GOT3 (cell line): ENCODE data around the gene MICAL3.

Source experiments
- DNase-seq: peaks from one replicate; lab custom pipeline; 2025; ENCODE audit warnings: mixed read lengths; lab: John Stamatoyannopoulos, UW

MICAL3 gene

DNA sequence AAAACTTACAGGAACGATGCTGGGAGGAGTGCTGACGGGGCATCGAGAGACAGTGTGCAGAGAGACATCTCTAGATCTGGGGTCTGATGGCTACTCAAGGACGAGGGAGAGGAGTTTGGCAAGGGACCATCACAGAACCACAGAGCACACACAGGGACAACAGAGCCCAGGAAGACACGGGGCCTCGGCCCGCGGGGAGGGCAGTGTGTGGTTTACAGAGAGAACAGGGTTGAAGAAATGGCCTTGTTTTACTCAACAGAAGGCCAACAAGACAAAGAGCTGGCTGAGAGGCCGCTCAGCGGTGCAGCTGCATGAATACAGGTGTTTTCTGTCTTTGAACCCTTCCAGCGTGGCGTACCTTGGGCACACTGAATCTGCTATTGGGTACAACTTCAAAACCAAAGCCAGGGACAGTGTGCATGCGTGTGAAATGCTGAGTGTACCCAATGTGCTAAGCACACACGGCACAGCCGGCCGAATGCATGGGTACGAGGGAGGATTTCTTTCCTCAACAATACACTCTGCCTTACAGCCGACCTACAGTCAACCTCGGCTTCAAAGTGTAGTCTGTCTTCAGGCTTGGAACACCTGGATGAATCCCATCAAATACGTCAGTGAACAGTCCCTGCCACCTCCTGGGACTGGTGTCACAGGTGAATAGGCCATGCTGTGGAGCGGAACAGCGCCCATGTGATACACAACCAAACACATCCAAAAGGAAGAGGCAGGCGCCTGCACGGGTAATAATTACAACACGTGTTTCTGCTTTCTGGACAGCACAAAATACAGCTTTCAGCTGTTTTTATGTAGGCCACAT lies 229.4 kb downstream of the MICAL3 start:
- no peak for DNase-seq

DNA sequence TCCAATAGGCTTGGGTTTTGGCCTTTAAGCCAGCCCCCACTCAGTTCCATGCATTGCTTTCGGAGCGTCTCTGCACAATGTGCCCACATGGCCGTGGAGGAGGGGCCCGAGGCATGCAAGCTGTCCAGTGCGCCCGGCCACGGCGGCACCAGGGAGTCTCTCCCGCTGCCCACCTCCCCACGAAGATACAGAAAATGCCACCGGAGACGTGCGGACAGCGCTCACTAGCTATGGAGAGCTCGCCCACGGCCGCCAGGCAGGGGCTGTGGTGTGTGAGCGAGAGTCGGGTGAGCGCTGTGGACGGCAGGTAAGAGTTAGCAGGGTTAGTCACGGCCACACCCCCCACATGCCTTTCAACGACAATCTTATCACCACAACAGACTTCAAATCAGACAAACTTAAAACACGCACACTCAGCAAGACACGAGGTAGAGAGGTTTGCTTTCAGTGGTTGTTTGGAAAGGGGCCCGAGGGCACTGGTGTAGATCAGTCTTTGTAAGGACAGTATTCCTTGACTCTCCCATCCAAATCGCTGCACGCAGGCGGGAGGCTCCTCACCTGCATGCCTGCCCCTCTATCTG lies 231.4 kb downstream of the MICAL3 start:
- no peak for DNase-seq

DNA sequence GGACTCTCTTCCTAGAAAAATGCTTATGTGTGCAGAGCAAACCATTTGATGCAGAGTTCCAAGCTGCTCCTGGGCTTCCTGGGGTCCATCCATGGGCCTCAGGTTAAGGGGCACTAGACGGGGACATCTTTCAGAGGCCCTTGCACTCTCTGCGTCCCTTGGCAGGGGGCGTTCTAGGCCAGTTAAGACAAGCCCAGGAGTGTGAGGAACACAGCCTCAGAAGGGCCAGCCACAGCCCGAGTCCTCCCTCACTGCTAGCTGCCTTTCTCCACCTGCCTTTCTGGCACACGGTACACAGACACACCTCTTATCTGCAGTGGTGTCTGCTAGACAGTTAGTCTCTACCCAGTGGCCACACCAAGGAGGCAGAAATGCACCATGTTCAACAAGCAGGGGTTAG lies 232.1 kb downstream of the MICAL3 start:
- DNase-seq = no peak

DNA sequence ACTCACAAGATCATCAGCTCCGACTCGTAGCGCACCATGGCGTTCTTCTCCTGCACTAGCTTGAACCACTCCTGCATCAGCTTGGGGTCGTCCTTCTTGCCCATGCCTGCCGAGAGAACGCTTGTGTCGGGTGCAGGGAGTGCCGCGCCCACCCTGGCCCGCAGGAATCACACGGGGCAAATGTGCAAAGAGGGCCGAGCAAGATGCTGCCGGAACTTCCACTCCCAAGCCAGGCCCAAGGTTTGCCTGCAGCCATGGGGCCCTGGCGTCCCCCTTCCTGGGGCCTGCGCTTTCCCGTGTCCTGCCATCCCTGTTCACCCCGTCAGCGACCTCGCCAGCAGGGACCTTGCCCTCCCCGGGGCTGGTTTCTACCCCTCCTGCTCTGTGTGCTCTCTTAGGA lies 233.2 kb downstream of the MICAL3 start:
- no peak for DNase-seq

DNA sequence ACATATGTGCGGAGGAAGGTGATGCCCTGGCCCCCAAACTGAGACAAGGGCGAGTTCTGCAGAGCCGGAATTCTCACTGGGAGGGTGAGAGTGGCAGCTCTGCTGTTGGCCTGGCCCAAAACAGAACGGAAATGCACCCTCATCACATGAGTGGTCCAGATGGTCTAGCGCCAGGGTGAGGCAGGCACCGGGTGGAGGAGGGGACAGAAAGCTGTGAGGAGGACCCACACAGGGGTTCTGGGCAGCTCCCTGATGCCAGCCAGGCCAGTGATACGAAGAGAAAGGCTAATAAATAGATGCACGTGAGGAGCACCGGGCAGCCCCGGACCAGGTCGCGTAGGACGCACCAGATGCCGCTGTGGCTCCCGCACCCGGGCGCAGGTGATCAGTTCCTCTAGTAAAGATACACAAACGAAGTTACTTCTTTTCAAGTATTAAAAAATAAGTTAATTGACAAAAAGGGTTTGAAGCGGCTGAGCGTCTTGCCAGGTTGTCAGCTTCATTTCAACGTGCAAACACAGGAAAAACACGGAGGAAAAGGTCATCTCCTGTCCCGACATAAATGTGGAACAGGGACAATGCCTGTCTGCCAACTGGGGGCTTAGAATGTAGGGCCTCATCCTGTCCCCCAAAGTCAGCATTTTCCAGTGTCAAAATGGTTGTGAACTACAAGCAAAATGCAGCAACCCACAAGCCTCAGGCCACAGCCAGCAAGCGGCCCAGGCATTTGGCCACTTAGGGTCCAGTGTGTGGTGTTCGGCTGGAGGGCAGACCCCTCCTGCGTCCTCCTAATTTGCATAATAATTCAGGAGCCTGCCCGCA lies 234.8 kb downstream of the MICAL3 start:
- no peak for DNase-seq

DNA sequence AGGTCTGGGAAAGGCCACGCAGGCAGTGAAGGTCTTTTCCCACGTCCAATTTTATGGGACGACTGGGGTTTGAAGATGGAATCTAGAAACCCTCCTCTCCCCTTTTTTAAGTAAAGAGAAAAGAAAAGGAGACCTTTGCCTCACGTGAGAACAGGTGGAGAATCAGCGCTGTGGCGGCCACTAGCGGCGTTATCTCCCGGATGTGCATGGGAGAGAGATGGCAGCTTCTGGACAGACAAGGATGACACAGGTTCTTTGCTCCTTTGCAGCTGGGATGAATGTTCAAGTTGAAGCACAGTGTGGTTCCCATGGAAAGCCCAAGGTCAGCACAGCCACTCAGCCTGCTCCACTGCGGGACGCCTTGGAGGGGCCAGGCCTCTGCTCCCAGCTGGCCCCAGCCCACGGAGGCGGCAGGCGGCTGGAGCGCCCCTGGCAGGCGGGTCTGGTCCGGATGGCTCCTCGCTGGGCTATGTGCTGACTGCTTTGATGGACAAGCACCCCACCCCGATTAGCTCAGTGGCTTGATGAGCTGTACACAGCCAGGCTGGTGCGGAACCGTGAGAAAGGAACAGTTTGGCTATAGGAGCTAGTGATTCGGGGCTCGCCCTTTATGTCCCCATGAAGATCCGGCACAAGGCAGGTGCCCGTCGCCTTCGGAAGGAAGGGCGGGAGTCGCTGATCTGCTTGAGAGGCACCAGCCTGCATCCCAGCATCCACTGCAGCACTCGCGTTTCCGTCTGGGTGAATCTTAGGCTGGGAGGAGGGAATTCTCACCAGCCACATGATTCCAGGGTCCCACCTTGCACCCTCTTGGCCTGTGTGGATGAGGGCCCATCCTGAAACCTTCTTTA lies 235.6 kb downstream of the MICAL3 start:
- DNase-seq = no peak

DNA sequence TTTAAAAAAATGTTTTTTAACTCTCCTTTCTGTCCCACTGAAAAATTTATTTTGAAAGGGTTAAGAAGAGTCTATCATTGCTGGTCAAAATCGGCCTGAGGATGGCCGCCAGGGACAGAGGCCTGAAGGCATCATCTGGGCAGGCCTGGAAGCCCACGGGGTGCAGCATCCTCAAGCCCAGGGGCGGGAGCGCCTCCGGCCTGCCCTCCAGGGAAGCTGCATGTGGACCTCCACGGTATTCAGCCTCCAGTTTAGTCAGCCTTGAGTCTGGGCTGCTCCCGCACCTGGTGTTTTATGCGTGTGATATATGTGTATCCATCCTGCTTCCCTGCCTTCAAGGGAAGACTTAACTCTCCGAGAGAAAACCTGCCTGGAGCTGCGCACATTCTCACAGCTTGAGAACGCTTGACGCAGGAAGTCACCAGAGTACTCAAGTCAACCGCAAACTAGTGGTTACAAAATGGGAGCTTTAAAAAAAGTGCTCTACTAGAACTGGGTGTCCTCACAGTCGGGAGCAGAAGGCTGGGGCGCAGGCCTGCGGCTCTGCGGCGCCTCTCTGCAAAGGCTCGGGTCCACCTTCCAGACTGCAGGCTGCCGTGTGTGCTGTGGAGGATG lies 236.5 kb downstream of the MICAL3 start:
- DNase-seq = no peak

DNA sequence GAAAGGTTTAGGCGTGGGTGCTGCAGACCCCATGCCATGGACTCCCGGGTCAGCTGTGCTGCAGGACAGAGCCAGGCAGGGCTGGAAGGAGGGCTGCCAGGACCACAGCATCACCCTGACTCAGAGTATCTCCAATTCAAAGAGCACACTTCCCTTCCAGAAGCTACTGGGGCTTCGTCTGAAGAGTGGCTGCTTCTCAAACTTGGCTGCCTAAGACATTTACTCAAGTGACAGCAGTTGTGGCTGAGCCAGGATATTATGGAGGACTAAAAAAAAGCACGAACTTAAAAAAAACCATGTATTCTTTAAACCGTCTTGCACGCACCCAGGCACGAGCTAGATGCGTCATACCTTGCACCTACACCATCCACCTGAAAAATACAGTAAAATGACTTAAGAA lies 237.1 kb downstream of the MICAL3 start:
- DNase-seq = no peak

DNA sequence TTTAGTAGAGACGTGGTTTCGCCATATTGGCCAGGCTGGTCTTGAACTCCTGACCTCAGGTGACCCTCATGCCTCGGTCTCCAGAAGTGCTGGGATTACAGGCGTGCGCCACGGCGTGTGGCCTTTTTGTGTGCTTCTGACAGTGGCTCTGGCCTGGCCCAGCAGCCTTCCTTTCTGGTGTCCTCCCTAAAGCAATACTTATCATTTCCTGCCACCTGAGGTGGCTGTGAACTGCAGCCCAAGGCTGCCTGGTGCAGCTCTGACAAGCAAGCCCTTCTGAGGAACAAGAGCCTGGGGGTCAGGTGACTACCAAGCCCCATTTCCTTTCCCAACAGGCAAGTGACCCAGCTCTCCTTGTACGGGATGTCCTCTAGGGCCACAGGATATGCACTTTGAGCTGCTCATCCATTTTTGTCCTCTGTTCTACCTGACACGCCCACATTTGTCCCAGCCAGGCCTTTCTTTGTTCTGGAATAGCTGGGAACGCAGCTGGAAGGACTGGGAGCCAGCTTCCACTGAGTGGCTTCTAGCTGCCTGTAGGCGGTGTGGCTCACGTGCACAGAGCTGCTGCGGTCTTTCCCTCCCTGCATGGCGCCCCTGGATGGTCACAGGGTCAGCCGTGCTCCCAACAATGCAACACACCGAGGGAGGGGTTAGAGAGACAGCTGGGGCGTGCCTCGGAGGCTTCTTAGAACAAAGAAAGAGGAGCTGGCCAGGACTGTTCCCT lies 237.8 kb downstream of the MICAL3 start:
- DNase-seq = no peak

DNA sequence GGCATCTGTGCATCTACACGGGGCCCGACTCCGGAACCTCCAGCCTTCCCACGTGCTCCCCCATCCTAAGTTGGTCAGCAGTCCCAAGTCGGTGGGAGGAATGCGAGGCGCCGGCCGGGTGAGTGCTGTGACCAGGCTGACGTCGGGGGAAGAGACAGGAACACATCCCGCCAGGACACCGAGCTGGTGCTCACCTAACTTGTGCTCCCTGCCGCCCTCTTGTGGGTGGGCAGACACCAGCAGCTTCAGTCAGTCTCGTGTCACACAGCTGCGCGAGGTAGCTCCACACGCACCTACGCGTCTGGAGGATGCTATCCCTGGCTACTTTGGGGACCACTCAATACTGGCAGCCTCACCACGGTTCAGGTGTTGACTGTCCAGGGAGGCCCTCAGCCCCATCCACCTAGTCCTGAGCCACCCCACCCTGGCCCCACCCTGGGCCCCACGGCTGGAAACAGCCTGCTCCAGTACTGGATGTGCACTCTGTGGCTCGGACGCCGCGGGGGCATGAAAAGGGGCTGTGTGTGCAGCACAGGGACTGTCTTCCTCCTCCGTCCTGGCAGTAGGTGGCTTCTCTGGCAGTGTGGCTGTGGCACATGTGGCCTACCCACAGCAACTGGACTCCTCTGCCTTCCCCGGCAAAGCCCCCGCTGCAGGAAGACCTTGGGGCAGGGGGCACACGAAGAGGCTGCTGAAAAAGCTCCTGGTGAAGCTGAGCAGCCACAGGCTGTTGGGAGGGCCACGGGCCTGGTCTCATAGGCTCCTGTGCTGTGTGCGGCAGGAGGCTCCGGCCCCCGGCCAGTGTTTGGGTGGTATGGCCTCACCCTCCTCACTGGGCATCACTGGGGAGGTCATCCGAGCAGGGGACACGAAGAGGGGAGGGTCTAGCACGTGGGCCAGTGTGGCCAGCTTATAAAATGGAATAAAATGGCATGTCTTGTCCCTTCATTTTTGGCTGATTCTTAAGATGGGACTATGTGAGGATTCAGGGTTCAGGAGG lies 238.9 kb downstream of the MICAL3 start:
- DNase-seq = no peak

DNA sequence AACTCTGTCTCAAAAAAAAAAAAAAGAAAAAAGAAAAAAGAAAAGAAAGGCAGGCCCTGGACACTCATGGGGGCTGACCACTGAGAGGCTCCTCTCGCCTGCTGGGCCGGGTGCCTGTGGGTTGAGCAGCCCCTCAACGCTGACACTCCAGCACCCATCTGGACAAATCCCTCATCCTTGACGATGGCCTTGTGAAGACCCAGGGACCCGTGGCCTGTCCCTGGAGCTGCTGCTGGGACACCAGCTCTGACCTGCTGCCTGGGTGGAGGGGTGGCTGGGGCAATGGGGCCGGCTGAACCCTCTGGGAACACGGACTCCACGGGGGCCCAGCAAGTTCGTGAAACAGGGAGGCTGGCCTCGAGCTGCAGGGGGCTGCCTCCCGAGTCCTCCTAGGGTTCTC lies 239.6 kb downstream of the MICAL3 start:
- no peak for DNase-seq

DNA sequence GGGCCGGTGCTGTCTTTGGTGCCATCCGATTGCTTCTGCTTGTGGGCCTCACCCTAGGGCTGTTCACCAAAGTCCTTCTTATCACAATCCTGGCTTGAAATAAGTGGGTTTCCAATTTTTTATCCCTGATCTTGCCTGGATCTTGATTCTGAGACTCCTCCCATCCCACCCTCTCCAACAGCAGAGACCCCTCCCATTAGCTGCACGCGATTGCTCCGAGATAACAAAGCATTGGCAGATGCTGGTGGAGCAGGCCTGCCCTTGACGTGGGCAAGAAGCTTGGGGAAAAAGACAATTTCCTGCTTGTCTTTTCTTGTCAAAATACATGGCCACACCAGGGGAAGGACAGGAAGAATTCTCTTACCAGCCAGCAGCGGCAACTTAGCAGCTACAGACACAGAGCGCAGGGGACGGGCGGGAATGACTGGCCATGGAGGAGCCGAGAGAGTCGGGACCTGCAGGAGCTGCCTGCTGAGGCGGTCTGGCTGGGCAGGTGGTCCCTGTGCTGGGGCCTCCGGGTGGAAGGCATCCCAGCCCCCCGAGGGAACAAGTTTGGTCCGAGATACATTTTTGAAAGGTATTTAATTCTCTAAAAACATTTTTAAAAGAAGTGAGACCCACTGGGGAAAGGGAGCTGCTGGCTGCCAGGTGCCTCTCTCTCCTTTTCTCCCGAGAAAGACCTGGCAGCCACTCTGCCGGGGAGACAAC lies 240.4 kb downstream of the MICAL3 start:
- no peak for DNase-seq

DNA sequence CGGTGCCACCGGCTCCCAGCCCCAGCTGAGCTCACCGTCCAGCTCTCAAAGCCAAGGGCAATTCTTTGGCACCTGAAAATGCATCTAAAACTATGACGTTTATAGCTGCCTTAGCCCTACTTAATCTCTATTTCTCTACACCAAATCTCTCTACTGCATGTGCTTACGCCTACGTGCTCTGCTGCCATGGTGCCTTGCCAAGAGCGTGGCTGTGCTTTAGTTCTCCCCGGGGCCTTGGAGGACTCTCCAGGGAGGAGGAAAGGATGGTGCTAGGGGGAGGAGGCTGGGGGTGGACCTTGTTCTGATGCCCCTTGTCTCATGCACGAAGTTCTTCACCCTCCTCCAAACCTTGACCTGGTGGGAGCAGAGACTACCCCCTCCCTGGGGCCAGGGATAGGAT lies 241.0 kb downstream of the MICAL3 start:
- no peak for DNase-seq

DNA sequence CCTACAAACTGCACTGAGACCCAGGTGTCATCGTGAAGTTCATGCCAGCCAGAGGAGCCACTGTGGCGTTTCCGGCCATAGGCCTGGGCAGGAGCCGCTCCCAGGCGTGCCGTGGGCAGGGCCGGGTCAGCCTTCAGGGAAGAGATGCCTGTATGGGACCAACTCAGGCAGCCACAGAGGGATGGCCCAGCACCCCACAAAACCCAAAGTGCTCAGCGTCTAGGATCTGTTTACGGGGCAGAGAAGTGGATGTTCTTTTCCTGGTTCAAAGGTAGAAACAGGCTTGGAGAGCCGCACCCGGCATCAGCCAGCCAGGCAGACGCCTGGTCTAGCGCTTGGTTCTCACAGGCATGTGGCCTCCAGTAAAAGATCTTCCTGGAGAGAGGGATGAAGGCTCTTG lies 241.7 kb downstream of the MICAL3 start:
- no peak for DNase-seq

DNA sequence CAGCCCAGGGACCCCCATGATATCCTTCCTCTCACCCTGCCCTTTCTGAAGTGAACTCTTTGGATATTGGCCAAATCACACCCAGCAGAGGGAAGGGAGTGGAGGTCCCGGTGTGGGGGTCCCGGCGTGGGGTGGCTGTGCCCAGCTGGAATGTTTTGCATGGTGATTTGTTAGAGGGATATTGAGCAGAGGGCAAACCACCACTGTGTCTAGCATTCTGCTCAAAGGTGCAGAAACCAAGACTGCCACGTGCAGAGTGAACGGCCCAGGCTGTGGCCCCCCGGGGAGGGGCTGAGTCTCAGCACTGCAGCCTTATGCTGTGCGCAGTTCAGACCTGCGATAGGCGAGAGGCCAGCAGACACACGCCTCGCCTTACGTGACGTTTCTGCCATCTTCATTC lies 242.2 kb downstream of the MICAL3 start:
- DNase-seq = no peak

DNA sequence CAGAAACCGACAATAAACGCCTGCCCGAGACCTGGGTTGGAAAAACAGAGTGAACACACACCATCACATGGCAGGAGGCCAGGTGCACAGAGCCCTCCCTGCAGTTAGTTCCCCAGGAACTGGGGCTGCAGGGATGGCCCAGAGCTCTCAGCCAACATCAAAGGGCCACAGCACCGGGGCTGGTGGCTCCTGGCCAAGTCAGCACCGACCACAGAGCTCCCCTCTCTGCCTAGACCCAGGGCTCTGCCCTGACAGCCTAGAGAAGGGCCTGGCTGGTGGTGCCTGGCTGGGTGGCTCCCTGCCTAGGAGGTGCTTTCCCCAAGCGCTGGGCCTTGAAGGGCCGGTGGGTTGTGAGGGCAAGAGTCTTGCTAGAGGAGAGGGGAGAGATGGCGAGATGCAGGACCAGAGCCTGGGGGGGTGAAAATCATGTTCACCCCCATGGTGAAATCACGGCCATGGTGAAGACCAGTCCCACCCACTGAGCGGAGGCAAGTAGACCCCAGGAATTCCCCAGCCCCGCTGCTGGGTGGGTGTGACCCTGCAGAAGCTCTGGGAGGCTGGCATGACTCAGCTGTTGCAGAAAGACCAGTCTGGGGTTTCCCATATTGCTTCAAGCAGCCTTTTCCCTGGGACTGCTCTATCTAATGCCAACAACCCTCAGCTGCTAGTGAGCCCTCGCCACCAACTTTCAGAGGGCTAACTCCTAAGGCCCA lies 242.9 kb downstream of the MICAL3 start:
- DNase-seq = no peak

DNA sequence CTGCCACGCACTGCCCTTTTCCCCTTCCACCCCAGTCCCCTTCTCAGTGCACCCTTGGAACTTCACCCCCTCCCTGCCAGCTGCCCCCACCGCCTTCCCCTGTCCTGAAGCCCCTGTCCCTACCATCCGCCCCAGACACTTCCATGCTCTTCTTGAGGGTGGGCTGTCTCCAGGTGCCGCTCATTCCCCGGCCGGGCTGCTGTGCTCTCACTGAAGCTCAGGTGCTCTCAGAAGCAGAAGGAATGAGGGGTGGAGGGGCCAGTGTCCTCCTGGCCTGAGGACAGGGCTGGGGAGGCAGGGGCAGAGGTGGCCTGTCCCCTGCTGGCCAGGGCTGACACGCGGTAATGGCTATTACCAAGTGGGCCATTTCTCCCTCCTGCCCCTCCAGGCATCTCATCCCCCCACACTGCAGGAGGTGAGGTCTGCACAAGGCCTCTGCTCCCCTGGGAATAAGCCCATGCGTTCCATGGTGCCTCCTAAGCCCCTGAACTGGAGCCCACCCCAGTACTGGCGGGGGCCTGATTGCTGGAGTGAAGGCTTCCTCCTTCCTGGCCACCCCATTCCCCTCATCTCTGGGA lies 243.5 kb downstream of the MICAL3 start:
- no peak for DNase-seq
